Spleen (tissue), 7 donors: ENCODE data around the gene TPBG.

Experiments
- CTCF ChIP-seq, 11 experiments: fragments of 200-600 bp in 7 of 11; fragments of 450-650 bp in 4 of 11; sonication (generic) in 4 of 11; IDR thresholded peaks in 8 of 11; conservative IDR thresholded peaks in 3 of 11; 1 replicate in 7 of 11; 2 replicates in 4 of 11; pipeline versions ENCODE4 v1.4.0 to v1.8.0; 2016 to 2021; ENCODE audit warnings: antibody characterized with exemption in 11 of 11, inconsistent platforms in 4 of 11, mild to moderate bottlenecking in 1 of 11
- POLR2AphosphoS5 ChIP-seq, 3 donors: sonication (generic); formaldehyde crosslinking; IDR thresholded peaks; one replicate each; pipeline ENCODE4 v1.5.1; 2017; ENCODE audit warnings: antibody characterized with exemption in 3 of 3
- donor health status: DM: no; HTN: no; CAD: no; lungs with moderate emphysema.
- donor health status: DM: no; HTN: no; CAD: no.
- donor health status: DM: no; HTN: no; CAD: no.

- TF ChIP-seq CTCF (IDR thresholded peaks at IDR 0.05 in 8 of 11, conservative IDR thresholded peaks at IDR 0.05 in 3 of 11), result no peak
- TF ChIP-seq POLR2AphosphoS5 (IDR thresholded peaks at IDR 0.05), result no peak
These were observed 25.8 kb upstream of the TPBG start for GRCh38 chr6:82337688-82338257.
